ENCODE results near the gene NOXA1. TPM values are rescaled to one million over a fixed set of nuclear protein-coding genes. Genes with fewer than 3 reads are reported as not detected.
"Not testable (repeated sequence)": the region's sequence is repeated elsewhere in the genome, so short reads cannot be mapped to it uniquely, and the experiment has no call there.

Gene NOXA1
- polyA plus RNA-seq (2012; ENCODE audit: insufficient read depth, insufficient read length) = not detected

GRCh38 chr9:137422604-137423513 lies at the start of gene NOXA1, which contains the start of gene EXD3:
NOXA1 (plus strand) TSS chr9:137423393; CDS start chr9:137423530, 137 bp downstream.
EXD3 (minus strand) TSS chr9:137423162; CDS start chr9:137395357, 27,805 bp downstream.
- DNase-seq (ENCODE audit: low read depth, low spot score) = no peak

DNA sequence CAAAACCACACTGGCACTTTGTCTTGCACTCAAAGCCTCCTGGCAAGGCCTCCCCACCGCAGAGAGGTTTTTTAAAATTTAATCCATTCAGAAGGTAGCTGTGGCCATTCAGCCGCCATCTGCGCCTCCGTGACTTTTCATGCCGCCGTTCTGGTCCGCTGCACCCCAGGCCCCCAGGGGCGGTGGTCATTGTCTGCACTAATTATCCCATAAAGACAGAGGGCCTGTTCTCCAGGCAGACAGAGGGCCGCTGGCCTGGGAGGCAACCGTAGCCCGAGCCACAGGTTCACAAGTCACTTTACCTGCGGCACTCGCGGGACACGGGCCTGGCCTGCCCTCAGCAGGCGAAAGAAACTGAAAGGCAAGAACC lies 49.6 kb upstream of the NOXA1 start:
- no peak overlapping the region for H3K4me3 ChIP-seq (ENCODE audit: low read length)
- DNase-seq (ENCODE audit: low read depth, low spot score) = no peak

More at GRCh38 chr9:137422604-137423513, at the start of gene NOXA1, which contains the start of gene EXD3:
- H3K4me3 ChIP-seq (ENCODE audit: low read length) = no peak within 1 kb of the TSS

GRCh38 chr9:137374131-137374845 lies 48.9 kb upstream of the NOXA1 start:
- no peak for DNase-seq (ENCODE audit: low read depth, low spot score)
- no peak overlapping the region for H3K4me3 ChIP-seq (ENCODE audit: low read length)

DNA sequence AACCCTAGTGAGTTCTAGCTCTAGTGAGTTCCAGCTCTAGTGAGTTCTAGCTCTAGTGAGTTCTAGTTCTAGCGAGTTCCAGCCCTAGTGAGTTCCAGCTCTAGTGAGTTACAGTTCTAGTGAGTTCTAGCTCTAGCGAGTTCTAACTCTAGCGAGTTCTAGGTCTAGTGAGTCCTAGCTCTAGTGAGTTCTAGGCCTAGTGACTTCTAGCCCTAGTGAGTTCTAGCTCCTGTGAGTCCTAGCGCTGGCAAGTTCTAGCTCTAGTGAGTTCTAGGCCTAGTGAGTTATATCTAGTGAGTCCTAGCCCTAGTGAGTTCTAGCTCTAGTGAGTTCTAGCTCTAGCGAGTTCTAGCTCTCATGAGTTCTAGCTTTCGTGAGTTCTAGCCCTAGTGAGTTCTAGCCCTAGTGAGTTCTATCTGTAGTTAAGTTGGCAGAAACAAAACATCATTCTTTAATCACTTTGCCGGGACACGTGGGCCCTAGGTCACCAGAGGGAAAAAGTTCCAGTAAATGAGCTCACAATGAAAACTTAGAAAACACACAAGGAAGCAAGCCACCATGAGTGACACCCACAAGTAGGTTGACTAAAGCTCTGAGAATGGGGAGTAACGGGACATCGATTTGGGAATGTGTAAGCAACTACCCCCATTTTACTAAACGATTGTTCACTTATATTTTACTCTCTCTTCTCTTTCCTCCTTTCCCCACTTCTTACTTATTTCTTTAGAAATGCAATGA lies 47.7 kb upstream of the NOXA1 start:
- H3K4me3 ChIP-seq (ENCODE audit: low read length) = no peak overlapping the region
- DNase-seq (ENCODE audit: low read depth, low spot score) = no peak

GRCh38 chr9:137376386-137376785 lies 46.8 kb upstream of the NOXA1 start:
- no peak overlapping the region for H3K4me3 ChIP-seq (ENCODE audit: low read length)
- no peak for DNase-seq (ENCODE audit: low read depth, low spot score)

DNA sequence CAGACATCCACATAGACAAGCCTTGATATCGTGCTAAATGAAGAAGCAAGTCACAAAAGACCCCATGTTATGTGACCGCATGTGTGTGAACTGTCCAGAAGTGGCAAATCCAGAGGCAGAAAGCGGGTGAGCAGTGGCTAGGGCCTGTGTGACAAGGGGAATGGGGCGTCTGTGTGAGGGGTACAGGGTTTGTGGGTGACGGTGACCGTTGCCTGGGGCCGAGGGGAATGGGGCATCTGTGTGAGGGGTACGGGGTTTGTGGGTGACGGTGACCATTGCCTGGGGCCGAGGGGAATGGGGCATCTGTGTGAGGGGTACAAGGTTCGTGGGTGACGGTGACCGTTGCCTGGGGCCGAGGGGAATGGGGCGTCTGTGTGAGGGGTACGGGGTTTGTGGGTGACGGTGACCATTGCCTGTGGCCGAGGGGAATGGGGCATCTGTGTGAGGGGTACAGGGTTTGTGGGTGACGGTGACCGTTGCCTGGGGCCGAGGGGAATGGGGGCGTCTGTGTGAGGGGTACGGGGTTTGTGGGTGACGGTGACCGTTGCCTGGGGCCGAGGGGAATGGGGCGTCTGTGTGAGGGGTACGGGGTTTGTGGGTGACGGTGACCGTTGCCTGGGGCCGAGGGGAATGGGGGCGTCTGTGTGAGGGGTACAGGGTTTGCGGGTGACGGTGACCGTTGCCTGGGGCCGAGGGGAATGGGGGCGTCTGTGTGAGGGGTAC lies 44.3 kb upstream of the NOXA1 start:
- H3K4me3 ChIP-seq (ENCODE audit: low read length); DNase-seq (ENCODE audit: low read depth, low spot score): not testable (repeated sequence)

GRCh38 chr9:137379761-137380161 lies 43.4 kb upstream of the NOXA1 start:
- no peak for DNase-seq (ENCODE audit: low read depth, low spot score)
- H3K4me3 ChIP-seq (ENCODE audit: low read length) = no peak overlapping the region

GRCh38 chr9:137380171-137380570 lies 43.0 kb upstream of the NOXA1 start:
- no peak for DNase-seq (ENCODE audit: low read depth, low spot score)
- H3K4me3 ChIP-seq (ENCODE audit: low read length) = no peak overlapping the region

DNA sequence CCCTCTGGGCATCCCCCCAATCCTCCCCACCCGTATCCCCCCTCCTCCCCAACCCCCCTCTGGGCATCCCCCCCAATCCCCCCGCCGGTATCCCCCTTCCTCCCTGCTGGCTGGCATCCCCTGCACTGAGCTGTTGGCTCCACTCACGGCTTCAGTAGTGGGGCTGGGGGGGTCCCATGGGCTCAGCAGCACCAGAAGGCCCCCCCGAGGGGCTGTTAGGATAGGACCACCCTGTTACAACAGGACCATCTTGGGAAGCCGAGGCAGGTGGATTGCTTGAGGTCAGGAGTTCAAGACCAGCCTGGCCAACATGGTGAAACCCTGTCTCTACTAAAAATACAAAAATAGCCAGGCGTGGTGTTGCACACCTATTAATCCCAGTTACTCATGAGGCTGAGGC lies 42.6 kb upstream of the NOXA1 start:
- no peak overlapping the region for H3K4me3 ChIP-seq (ENCODE audit: low read length)
- DNase-seq (ENCODE audit: low read depth, low spot score) = no peak

GRCh38 chr9:137381501-137382443 lies 41.4 kb upstream of the NOXA1 start:
- DNase-seq (ENCODE audit: low read depth, low spot score) = no peak
- H3K4me3 ChIP-seq (ENCODE audit: low read length) = no peak overlapping the region

- DNase-seq (ENCODE audit: low read depth, low spot score) = no peak
- no peak overlapping the region for H3K4me3 ChIP-seq (ENCODE audit: low read length)
Observed at GRCh38 chr9:137382444-137383080, 40.6 kb upstream of the NOXA1 start.

- H3K4me3 ChIP-seq (ENCODE audit: low read length) = no peak overlapping the region
- no peak for DNase-seq (ENCODE audit: low read depth, low spot score)
Observed at GRCh38 chr9:137383081-137383783, 40.0 kb upstream of the NOXA1 start.

- no peak overlapping the region for H3K4me3 ChIP-seq (ENCODE audit: low read length)
- no peak for DNase-seq (ENCODE audit: low read depth, low spot score)
Observed at GRCh38 chr9:137383784-137384756, 39.1 kb upstream of the NOXA1 start.

GRCh38 chr9:137385061-137385655 lies 38.0 kb upstream of the NOXA1 start:
- H3K4me3 ChIP-seq (ENCODE audit: low read length) = no peak overlapping the region
- DNase-seq (ENCODE audit: low read depth, low spot score) = no peak

DNA sequence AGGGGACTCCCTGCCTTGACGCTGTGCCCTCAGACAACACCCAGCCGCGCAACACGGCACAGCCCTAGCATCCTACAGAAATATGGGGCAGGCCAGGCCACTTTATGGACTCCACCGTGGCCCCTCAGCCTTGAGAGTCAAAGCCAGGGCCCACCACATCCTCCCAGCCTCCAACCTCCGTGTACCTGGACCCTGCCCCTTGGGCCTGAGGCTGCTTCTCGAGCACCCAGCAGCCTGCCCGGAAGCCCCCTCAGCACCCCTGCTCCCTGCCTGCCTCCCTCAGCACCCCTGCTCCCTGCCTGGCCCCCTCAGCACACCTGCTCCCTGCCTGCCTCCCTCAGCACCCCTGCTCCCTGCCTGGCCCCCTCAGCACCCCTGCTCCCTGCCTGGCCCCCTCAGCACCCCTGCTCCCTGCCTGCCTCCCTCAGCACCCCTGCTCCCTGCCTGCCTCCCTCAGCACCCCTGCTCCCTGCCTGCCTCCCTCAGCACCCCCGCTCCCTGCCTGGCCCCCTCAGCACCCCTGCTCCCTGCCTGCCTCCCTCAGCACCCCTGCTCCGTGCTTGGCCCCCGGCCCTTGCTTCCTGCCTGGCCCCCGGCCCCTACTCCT lies 36.6 kb upstream of the NOXA1 start:
- not testable (repeated sequence) for DNase-seq (ENCODE audit: low read depth, low spot score)

More for the DNA sequence above, 36.6 kb upstream of the NOXA1 start:
- H3K4me3 ChIP-seq (ENCODE audit: low read length) = not testable (repeated sequence)

Measured in Jurkat, Clone E6-1 (cell line).